ENCODE results near the gene EVL.

Gene EVL

DNA sequence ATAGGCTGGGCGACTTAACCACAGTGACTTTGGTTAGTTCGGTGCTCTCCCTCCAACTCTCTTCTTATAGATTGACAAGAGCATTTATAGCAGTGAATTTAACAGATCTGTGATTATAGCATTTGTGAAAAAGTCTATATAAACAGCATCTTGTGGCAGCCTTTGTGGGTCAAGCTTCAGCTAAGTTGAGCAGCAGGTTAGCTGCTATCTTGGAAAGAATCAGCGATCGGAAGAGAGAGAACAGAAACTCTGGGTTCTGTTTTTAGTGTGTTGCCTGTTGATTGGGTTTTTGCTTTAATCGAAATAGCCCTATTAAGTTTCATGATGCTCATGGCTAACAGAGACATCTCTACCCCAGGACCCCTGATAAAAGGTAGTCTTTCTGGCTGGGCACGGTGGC, 20.2 kb downstream of the EVL start:
- DNase-seq (ENCODE audit: low read depth) = no peak

DNA sequence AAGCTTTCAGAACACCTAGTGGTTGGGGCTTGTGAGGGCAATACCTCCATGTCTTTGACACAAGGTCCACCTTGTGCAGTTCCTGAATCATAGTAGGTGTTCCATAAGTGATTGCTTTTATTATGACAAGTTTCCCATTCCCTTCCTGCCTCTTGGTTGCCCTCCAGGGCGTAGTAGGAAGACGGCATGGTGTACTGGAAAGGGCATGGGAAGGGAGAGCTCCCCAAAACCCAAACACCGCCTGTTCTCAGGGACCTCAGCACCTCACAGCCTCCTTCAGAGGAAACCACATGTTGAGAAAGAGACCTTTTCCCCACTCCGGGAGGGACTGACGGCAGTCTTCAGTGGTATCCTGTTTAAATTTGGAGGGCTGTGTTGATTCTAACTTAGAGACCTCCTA, 21.1 kb downstream of the EVL start:
- no peak for DNase-seq (ENCODE audit: low read depth)

DNA sequence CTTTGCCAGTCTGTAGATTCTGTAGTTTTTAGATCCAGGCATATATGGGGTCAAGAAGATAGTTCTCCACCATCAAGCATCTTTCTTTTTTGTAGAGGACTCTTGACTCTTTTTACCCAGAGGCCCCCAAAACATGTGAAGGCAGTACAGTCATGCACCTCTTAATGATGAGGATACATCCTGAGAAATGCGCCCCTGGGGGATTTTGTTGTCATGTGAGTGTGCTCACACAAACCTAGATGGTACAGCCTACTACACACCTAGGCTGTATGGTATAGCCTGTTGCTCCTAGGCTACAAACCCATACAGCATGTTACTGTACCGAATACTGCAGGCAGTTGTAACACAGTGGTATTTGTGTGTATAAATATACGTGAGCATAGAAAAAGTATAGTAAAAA, 23.0 kb downstream of the EVL start:
- no peak for DNase-seq (ENCODE audit: low read depth)

DNA sequence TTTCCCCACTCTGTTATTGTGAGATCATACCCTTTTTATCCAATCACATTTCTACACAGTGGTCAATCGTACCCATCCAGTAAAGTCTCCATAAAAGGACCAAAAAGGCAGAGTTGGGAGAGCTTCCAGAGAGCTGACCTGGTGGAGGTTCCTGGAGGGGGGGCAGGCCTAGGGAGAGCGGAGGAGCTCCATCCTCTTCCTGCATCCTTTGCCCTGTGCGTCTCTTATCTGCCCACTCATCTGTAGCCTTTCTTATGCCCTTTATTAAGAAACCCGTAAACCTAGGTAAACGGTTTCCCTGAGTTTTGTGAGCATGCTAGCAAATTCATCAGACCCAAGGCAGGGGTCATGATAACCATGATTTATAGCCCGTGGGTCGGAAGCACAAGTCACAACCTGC, 26.2 kb downstream of the EVL start:
- DNase-seq (ENCODE audit: low read depth) = no peak

DNA sequence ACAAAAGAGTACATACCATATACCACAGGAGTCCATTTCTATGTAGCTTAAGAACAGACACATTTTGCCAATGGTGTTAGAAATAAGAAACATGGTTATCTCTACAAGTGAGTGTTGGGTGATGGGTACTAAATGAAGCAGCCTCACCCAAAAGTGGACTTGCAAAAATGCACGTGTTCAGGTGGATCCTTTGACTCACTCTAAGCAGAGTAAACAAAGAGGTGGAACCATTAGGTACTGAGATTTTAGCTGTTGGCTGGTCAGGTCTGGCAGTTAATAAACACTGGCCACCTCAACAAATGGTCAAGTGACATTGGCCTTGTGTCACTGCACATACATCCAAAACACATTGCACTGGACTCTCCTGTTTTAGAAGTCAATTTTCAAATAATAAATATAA, 27.6 kb downstream of the EVL start:
- no peak for DNase-seq (ENCODE audit: low read depth)

- no peak for DNase-seq (ENCODE audit: low read depth)
Measured at GRCh38 chr14:100093319-100093718, 28.1 kb downstream of the EVL start.

GRCh38 chr14:100096656-100097055, 31.4 kb downstream of the EVL start:
- DNase-seq (ENCODE audit: low read depth) = no peak

- DNase-seq (ENCODE audit: low read depth) = no peak
Measured at GRCh38 chr14:100098171-100098570, 32.9 kb downstream of the EVL start.

DNA sequence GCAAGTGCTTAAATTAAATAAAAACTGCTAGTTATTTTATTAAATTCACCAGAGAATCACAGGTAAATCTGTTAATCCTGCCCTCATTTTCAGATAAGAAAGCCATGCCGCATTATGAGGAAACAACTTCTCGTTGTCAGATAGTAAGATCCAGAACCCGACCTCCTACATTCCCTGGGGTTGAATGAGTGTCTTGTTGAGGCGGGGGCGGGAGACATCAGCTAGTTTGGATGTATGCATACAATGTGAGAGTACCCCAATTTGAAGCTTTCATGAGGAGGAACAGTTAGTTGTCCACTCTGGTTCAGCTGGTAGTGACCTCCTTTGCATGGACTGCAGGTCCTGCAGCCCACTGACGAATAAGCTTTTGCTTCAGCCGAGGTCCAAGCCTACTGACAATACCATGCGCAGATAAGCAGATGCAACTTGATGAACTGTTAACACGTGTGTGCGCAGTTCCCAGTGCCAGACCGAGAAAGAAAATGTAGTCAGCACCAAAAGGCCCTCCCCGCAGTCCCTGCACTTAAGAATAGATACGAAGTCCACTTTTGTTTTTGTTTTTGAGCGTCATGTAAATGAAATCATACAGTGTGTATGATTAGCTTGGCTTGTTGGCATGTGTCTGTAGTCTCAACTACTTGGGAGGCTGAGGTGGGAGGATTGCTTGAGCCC, 34.9 kb downstream of the EVL start:
- DNase-seq (ENCODE audit: low read depth) = no peak

- DNase-seq (ENCODE audit: low read depth) = no peak
Measured at GRCh38 chr14:100102156-100102785, 37.0 kb downstream of the EVL start.

DNA sequence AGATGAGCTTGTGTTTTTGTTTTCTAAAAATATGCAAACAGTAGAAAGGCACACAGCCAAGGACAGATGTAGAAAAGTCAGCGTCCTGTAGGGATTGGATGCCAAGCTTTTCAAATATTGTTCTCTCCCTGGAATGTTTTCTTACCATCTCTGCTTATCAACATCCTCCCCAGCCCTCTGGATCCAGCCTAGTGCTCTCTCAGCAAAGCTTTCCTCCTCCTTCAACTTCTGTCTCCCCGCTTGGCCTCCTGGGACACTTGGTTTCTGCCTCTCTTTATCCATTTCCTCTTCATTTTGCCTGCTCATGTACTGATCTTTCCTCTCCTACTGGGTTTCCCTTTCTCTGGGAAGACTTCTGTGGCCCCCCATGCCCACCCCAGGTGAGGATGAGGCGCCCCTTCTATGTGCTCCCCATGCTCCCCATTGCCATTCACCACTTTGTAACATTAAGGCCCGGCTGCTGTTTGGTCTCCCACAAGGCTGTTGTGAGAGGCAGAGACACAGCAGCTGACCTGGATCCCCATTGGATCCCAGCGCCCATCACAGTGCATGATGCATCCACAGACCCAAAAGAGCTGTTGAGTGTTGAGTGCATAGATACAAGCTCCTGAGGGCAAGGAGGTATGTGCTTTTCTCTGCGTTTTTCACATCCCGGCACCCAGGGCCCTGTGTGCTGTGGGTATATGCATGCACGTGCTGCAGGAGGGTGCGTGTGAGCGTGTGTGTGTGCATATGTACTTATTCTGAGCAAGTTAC, 38.2 kb downstream of the EVL start:
- no peak for DNase-seq (ENCODE audit: low read depth)

DNA sequence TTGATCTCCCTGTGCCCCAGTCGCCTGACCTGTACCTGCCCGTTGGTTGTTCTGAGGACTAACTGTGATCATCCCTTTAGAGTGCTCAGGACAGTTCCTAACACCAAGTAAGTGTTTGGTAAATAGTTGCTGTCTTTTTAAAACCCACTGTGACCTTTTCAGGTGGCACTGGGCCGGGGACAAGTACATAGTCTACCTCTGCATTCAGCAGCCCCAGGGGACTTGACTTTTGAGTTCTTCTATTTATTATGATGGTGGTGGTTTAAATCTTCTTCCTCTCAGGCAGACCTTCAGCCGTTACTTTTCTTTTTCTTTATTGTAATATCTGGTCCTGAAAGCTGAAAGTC, 38.8 kb downstream of the EVL start:
- DNase-seq (ENCODE audit: low read depth) = no peak

DNA sequence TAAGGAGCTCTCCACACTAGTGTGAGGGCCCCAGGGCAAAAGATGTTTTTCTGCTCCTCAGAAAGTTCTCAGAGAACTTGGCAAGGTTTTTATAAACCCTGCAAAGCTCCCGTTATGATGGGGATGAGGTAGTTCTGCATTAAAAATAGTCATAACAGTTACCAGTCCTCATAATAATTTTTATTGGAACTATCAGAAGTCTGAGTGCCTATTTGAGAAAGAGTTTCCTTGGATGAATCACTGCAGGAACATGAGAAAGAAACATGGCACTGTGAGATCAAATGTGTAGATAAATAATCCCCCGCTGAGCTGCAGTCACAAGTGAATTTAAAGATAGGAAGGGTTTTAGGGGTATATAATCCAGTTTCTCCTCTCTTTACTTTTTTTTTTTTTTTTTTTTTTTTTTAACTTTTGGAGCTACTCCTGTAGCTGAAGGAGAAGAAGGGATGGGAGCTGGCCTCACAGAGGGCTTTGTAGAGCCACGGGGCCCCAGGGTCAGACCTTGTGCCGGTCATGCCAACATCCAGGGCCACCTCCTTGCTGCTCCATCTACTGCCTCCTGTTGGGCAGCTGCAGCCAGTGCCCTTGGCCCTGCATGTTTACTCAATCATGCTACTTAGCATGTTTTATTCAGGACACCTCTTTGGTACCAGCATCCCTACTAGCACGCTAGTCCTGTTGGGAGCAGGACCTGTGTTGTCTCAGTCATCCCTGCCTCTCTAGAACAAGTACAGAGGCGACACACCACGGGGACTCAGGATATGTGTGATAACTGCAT, 39.5 kb downstream of the EVL start:
- peak; percentile 56 for DNase-seq (ENCODE audit: low read depth)

- DNase-seq (ENCODE audit: low read depth) = no peak
Measured at GRCh38 chr14:100105357-100106169, 40.3 kb downstream of the EVL start.

- DNase-seq (ENCODE audit: low read depth) = no peak
Measured at GRCh38 chr14:100106250-100107112, 41.3 kb downstream of the EVL start.

- no peak for DNase-seq (ENCODE audit: low read depth)
Measured at GRCh38 chr14:100107236-100107635, 42.0 kb downstream of the EVL start.

- no peak for DNase-seq (ENCODE audit: low read depth)
Measured at GRCh38 chr14:100108042-100108825, 43.0 kb downstream of the EVL start.

DNA sequence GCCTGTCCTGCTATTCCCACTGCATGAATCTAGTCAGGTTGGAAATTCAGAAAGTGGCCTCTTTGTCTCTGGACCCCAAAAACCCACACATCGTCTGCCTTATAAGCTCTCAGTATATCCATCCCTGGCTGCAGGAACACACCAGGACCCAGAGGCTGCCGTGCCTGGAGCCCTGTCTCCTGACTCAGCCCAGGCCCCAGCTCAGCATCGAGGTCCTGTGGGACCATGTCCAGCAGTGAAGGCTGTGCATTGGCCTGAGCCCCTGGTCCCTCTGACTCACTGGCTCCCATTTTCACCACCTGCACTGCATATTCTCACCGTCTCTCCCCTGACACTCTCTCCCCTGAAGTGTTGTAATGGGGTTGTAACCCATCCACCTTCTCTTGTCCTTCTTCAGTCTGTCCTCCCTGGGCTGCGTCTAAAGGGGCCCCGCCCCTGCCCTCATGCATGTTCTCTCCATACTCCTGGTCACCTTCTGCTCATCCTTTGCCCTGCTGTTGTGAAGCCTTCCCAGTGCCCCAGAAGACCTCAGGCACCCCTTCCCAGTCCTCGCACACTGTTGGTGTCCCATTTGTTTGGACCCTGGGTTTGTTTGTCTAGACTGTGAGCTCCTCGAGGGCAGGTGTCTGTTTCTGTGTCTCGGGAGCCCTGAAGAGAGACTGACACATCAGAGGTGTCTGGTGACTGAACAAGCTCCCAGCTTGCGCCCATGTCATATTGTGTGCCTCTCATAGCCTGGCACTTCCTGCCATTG, 43.8 kb downstream of the EVL start:
- DNase-seq (ENCODE audit: low read depth) = no peak

- no peak for DNase-seq (ENCODE audit: low read depth)
Measured at GRCh38 chr14:100109594-100109955, 44.4 kb downstream of the EVL start.

Measured in stromal cell of bone marrow (primary cell).